PC-9 (cell line): Measurements from ENCODE around the gene MRPL41. TPM values are rescaled to one million over a fixed set of nuclear protein-coding genes. Genes with fewer than 3 reads are reported as not detected.

ENCODE experiments used
- BruUV-seq: library from RNA; stranded (reverse); fragments of 400-500 nt; replicated peaks from 2 replicates; lab custom pipeline; 2021; lab: Mats Ljungman, UMichigan
- CTCF ChIA-PET: fragments of 300-600 bp; sonication (Branson Sonifier 250); formaldehyde crosslinking; loops from one replicate; lab custom pipeline; 2022; ENCODE audit warnings: antibody characterized with exemption; lab: Charles Lee
- POLR2A ChIA-PET: fragments of 300-600 bp; sonication (Branson Sonifier 250); formaldehyde crosslinking; loops from one replicate; lab custom pipeline; 2022; ENCODE audit warnings: antibody characterized with exemption; ENCODE audit not compliant: unreplicated experiment; lab: Charles Lee
- DNase-seq, 2 experiments: peaks; one replicate each; pipeline versions ENCODE4 v3.0.0 to v3.0.0-alpha.2; 2015 to 2022; ENCODE audit warnings: mixed read lengths in 1 of 2
- H2AFZ ChIP-seq: fragments of 200-600 bp; sonication (generic); 2 replicates; pipeline ENCODE4 v1.8.1; 2017; ENCODE audit warnings: antibody characterized with exemption
- H3F3A ChIP-seq: fragments of 200-600 bp; sonication (generic); 2 replicates; pipeline ENCODE4 v1.8.1; 2017; ENCODE audit warnings: antibody characterized with exemption, mild to moderate bottlenecking, low read depth; ENCODE audit not compliant: insufficient read depth
- H3K27ac ChIP-seq: fragments of 200-600 bp; sonication (generic); 2 replicates; pipeline ENCODE4 v1.6.1; 2016; ENCODE audit warnings: mixed run types
- H3K27me3 ChIP-seq: fragments of 200-600 bp; sonication (generic); 2 replicates; pipeline ENCODE4 v1.6.1; 2016; ENCODE audit warnings: low read depth, mixed run types; ENCODE audit not compliant: insufficient read depth
- H3K36me3 ChIP-seq: fragments of 200-600 bp; sonication (generic); 2 replicates; pipeline ENCODE4 v1.6.1; 2016; ENCODE audit warnings: low read depth, mixed run types
- H3K4me1 ChIP-seq: fragments of 200-600 bp; sonication (generic); replicated peaks from 2 replicates; pipeline ENCODE4 v1.6.1; 2016; ENCODE audit warnings: mixed run types; ENCODE audit not compliant: insufficient read depth
- H3K4me2 ChIP-seq: fragments of 200-600 bp; sonication (generic); 2 replicates; pipeline ENCODE4 v1.6.1; 2017; ENCODE audit warnings: mixed run types
- H3K4me3 ChIP-seq: fragments of 200-600 bp; sonication (generic); 2 replicates; pipeline ENCODE4 v1.6.1; 2016; ENCODE audit warnings: mixed run types
- H3K79me2 ChIP-seq: fragments of 200-600 bp; sonication (generic); 2 replicates; pipeline ENCODE4 v1.6.1; 2017; ENCODE audit warnings: low read depth, mixed run types
- H3K9me2 ChIP-seq: fragments of 200-600 bp; sonication (generic); 2 replicates; pipeline ENCODE4 v1.8.1; 2017; ENCODE audit warnings: mild to moderate bottlenecking; ENCODE audit not compliant: insufficient read depth
- H3K9me3 ChIP-seq: fragments of 200-600 bp; sonication (generic); 2 replicates; pipeline ENCODE4 v1.8.1; 2016; ENCODE audit warnings: low read depth; ENCODE audit not compliant: insufficient read depth
- H4K20me1 ChIP-seq: fragments of 200-600 bp; sonication (generic); 2 replicates; pipeline ENCODE4 v1.8.1; 2017; ENCODE audit not compliant: insufficient read depth
- CTCF ChIP-seq: fragments of 200-600 bp; sonication (generic); conservative IDR thresholded peaks from 2 replicates; pipeline ENCODE4 v1.6.1; 2017; ENCODE audit warnings: mixed run types, antibody characterized with exemption, mild to moderate bottlenecking, moderate library complexity
- EZH2 ChIP-seq: fragments of 200-600 bp; sonication (generic); IDR thresholded peaks from 2 replicates; pipeline ENCODE4 v1.8.0; 2017; ENCODE audit warnings: antibody characterized with exemption, low read depth
- intact Hi-C: fragments of 100-400 bp; cut with micrococcal nuclease; formaldehyde crosslinking; loops from one replicate; pipeline ENCODE4 v1.10.0; 2022; ENCODE audit not compliant: unreplicated experiment
- total RNA-seq: library from RNA; stranded (reverse); gene quantifications from 2 replicates; pipeline ENCODE4 v1.2.3, GENCODE V29; 2021

MRPL41 gene
- total RNA-seq, 1 experiment from 2014 or later = 54.5 TPM

- BruUV-seq = no TSS peak
- H3K79me2 ChIP-seq = peaks cover 10% of the 10 kb centered on the region
- no peaks in the 10 kb centered on the region for H3K27me3 ChIP-seq
- peaks cover 12% of the 10 kb centered on the region; the same call in 1 of the 2 replicates for H3K36me3 ChIP-seq
- no peaks in the 10 kb centered on the region for H3K9me2 ChIP-seq
- H3F3A ChIP-seq = peaks cover 23% of the 10 kb centered on the region; the same call in 1 of the 2 replicates
- no peak overlapping the region for H3K4me3 ChIP-seq
- peaks cover 6% of the 10 kb centered on the region; the same call in 1 of the 2 replicates for H4K20me1 ChIP-seq
- no peak overlapping the region for H3K4me2 ChIP-seq
- no peak for DNase-seq
- CTCF ChIA-PET = interaction anchor here (0.5 kb wide), 1 partner anchor 161 kb away, joined by 9 read pairs; the partner anchor contains the start of genes EXD3 and NOXA1
- H2AFZ ChIP-seq = no peak overlapping the region
- intact Hi-C loops = loop anchor here (2.0 kb wide), 1 partner anchor 89 kb away; no protein-coding TSS in a partner anchor
- POLR2A ChIA-PET = no interaction called here
- H3K27ac ChIP-seq = no peak overlapping the region
- no peaks in the 10 kb centered on the region for H3K9me3 ChIP-seq
- H3K4me1 ChIP-seq = peaks cover 7% of the 10 kb centered on the region
- TF ChIP-seq EZH2 = no peak
- TF ChIP-seq CTCF = no peak
Measured at GRCh38 chr9:137583957-137584356, 32.3 kb downstream of the MRPL41 start.

DNA sequence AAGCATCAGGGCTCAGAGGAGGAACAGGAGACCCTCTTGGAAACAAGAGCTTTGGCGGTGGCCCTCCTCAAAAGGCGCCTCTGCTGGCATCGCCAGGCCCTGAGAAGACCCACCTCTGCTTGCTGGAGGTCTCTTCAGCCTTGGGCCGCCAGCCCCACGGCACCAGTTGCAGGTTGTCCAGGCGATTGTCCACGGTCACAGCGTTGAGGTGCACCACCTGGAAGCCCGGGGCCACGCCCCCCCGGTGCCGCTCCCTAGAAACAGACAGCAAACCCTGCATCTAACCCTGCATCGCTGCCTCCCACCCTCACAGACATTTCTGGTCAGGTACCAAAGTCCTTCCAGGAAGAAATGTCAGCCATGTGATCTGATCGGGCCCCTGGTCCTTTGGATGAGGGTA is 35.2 kb downstream of the MRPL41 start:
- Histone ChIP-seq H3K79me2 (peaks cover 18% of the 10 kb centered on the region), H4K20me1 (peaks cover 12% of the 10 kb centered on the region), H3F3A (peaks cover 17% of the 10 kb centered on the region; the same call in 1 of the 2 replicates), H3K36me3 (peaks cover 11% of the 10 kb centered on the region; the same call in 1 of the 2 replicates), H3K4me1 (peaks cover 13% of the 10 kb centered on the region), H3K9me3 (no peaks in the 10 kb centered on the region), H3K27ac (no peak overlapping the region), H3K4me3 (no peak overlapping the region), H3K9me2 (no peaks in the 10 kb centered on the region), H2AFZ (no peak overlapping the region), H3K27me3 (no peaks in the 10 kb centered on the region), H3K4me2 (no peak overlapping the region)
- intact Hi-C loops = no loop called here
- CTCF ChIA-PET = interaction anchor here (0.6 kb wide), 1 partner anchor 904 kb away, joined by 4 read pairs; no protein-coding TSS in a partner anchor
- no peak for TF ChIP-seq CTCF
- no peak for TF ChIP-seq EZH2
- POLR2A ChIA-PET = no interaction called here
- BruUV-seq = no TSS peak
- DNase-seq = no peak

DNA sequence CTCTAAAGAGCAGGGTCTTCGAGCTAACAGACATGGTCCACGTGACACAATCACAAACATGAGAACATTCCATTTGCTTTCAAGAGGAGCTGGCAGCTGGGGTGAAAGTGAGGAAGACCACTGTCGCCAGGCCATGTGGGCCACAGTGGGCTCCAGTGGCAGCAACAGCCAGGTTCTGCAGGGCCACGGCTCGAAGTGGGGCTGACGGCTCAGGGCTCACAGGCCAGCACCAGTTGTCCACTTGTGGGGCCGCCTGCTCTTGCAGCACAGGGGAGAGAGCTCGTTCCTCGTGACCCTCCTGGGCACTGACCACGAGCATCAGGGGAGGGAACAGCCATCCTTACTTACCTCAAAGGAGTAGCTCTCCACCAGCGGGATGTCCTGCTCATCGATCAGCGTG is 36.6 kb downstream of the MRPL41 start:
- intact Hi-C loops = no loop called here
- no peak for DNase-seq
- no TSS peak for BruUV-seq
- Histone ChIP-seq H3K27ac (no peak overlapping the region), H3F3A (peaks cover 6% of the 10 kb centered on the region; the same call in 1 of the 2 replicates), H3K4me1 (peaks cover 13% of the 10 kb centered on the region), H4K20me1 (peaks cover 12% of the 10 kb centered on the region), H3K9me2 (no peaks in the 10 kb centered on the region), H3K9me3 (no peaks in the 10 kb centered on the region), H3K4me2 (peak overlapping the region; percentile 91), H3K27me3 (no peaks in the 10 kb centered on the region), H2AFZ (no peak overlapping the region), H3K79me2 (peaks cover 18% of the 10 kb centered on the region), H3K4me3 (no peak overlapping the region), H3K36me3 (peaks cover 8% of the 10 kb centered on the region; the same call in 1 of the 2 replicates)
- ChIA-PET CTCF (interaction anchor here (0.8 kb wide), 1 partner anchor 30 kb away, joined by 3 read pairs; the partner anchor contains the start of gene EHMT1), POLR2A (interaction anchor here (0.5 to 0.6 kb wide), 3 partner anchors 19 to 365 kb away, joined by 3 to 17 read pairs (median 3); partner anchors contain the start of gene NRARP)
- TF ChIP-seq EZH2 = no peak
- TF ChIP-seq CTCF = no peak
